Measurements from ENCODE around the gene MMS19.

- peak; percentile 74 to 86 for TF ChIP-seq CTCF (IDR thresholded peaks at IDR 0.05)
- no peak for TF ChIP-seq POLR2A (IDR thresholded peaks at IDR 0.05)
- TF ChIP-seq POLR2AphosphoS5 (IDR thresholded peaks at IDR 0.05) = peak in 1 of 3 donors; percentile 43
Observed at GRCh38 chr10:97463363-97464132, 34.7 kb downstream of the MMS19 start.
